Measurements from ENCODE around the gene ACSS3. TPM values are rescaled to one million over a fixed set of nuclear protein-coding genes. Genes with fewer than 3 reads are reported as not detected.

The ACSS3 gene
- total and polyA plus RNA-seq, 2 donors (not counting 3 experiments of a cell fraction or from before 2014, with no cell fraction given): 0.12 to 0.86 TPM

DNA sequence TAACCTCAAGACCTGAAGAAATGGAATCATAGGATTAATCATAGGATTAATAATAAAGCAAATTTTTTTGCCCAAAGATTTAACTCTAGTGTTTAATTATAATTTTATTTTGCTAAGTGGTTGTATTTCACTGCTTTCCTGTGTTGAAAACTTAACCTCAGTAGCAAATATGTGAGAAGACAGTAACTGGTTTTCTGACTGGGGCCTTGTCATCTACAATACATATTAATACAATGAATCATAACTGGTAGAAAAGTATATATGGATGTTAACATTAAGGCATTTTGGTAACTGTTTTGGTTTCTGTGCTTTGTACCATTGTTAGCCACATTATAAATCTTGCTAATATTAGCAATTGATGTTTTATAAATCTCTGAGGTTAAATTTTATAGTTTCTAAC lies 92.2 kb downstream of the ACSS3 start:
- Histone ChIP-seq H3K27ac (ENCODE audit: insufficient read depth, low read depth, low read length) (no peak overlapping the region), H3K4me1 (ENCODE audit: control insufficient read depth, extremely low read depth, insufficient read depth, low read length) (peaks cover 8% of the 10 kb centered on the region), H3K4me2 (ENCODE audit: insufficient read depth, low read length) (no peak overlapping the region), H2AFZ (ENCODE audit: low read depth, low read length) (no peak overlapping the region), H3K36me3 (ENCODE audit: control insufficient read depth in 2 of 2, extremely low read depth in 1 of 2, insufficient read depth in 2 of 2, low read length in 2 of 2) (no peaks in the 10 kb centered on the region), H3K79me2 (ENCODE audit: control insufficient read depth, insufficient read depth, low read length) (no peaks in the 10 kb centered on the region), H3K9ac (replicated peaks; ENCODE audit: extremely low read depth, insufficient read depth, low read length) (no peak overlapping the region), H4K20me1 (replicated peaks; ENCODE audit: control insufficient read depth, extremely low read depth, insufficient read depth, low read length) (no peaks in the 10 kb centered on the region), H3K27me3 (ENCODE audit: control insufficient read depth in 2 of 2, insufficient read depth in 2 of 2, low read length in 2 of 2) (no peaks in the 10 kb centered on the region), H3K9me1 (replicated peaks; ENCODE audit: control insufficient read depth, extremely low read depth, insufficient read depth, low read length) (no peaks in the 10 kb centered on the region), H3K4me3 (replicated peaks in 1 of 3; ENCODE audit: insufficient read depth in 1 of 3, low read depth in 1 of 3, low read length in 3 of 3) (no peak overlapping the region), H3K9me3 (replicated peaks; ENCODE audit: control insufficient read depth, insufficient read depth, low read length) (no peaks in the 10 kb centered on the region)
- ChIA-PET POLR2A (no interaction called here), CTCF (no interaction called here)
- dilution Hi-C loops (cut with MboI; ENCODE audit: extremely low pct_ligation_motif_present, low sequenced_read_pairs): no loop called here
- no TSS peak for BruUV-seq (replicated peaks)
- intact Hi-C loops (cut with micrococcal nuclease): no loop called here
- FAIRE-seq: no peak
- DNase-seq (ENCODE audit: low read depth, low spot score): no peak
- TF ChIP-seq POLR2AphosphoS5 (IDR thresholded peaks at IDR 0.05; ENCODE audit: insufficient read depth, low read depth, low read length): no peak
- no peak for TF ChIP-seq POLR2A (IDR thresholded peaks at IDR 0.05; ENCODE audit: low read depth, low read length)
- TF ChIP-seq GATA2 (IDR thresholded peaks at IDR 0.05; ENCODE audit: insufficient read depth, insufficient read length, low read depth, low read length): no peak
- TF ChIP-seq, protein P1, sequence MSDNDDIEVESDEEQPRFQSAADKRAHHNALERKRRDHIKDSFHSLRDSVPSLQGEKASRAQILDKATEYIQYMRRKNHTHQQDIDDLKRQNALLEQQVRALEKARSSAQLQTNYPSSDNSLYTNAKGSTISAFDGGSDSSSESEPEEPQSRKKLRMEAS (IDR thresholded peaks at IDR 0.05; ENCODE audit: insufficient read depth, insufficient read length): no peak
- TF ChIP-seq CTCF (IDR thresholded peaks at IDR 0.05; ENCODE audit: extremely low read depth in 1 of 2, insufficient read depth in 1 of 2, low read depth in 1 of 2, low read length in 2 of 2): no peak

DNA sequence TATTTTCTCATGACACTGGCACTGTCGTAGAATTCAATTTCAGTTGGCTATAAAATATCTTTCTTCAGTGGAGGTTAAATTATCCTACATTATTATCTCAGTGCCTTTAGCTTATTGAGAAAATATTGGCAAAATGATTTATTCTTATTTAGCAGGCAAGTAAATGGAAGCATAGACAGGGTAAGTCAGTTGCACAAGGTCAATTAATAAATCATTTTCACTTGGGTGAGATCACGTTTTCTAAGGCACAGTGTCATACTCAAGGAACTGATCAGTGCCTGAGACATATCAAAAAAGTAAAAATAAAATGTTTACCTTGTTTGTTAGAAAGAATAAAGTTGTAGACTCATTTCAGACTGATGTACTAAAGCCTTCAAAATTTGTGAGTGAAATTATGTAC lies 95.0 kb downstream of the ACSS3 start:
- Histone ChIP-seq H3K4me2 (ENCODE audit: insufficient read depth, low read length) (no peak overlapping the region), H4K20me1 (replicated peaks; ENCODE audit: control insufficient read depth, extremely low read depth, insufficient read depth, low read length) (no peaks in the 10 kb centered on the region), H2AFZ (ENCODE audit: low read depth, low read length) (no peak overlapping the region), H3K4me1 (ENCODE audit: control insufficient read depth, extremely low read depth, insufficient read depth, low read length) (peaks cover 3% of the 10 kb centered on the region), H3K27ac (ENCODE audit: insufficient read depth, low read depth, low read length) (no peak overlapping the region), H3K9ac (replicated peaks; ENCODE audit: extremely low read depth, insufficient read depth, low read length) (no peak overlapping the region), H3K9me1 (replicated peaks; ENCODE audit: control insufficient read depth, extremely low read depth, insufficient read depth, low read length) (no peaks in the 10 kb centered on the region), H3K4me3 (replicated peaks in 1 of 3; ENCODE audit: insufficient read depth in 1 of 3, low read depth in 1 of 3, low read length in 3 of 3) (no peak overlapping the region), H3K9me3 (replicated peaks; ENCODE audit: control insufficient read depth, insufficient read depth, low read length) (no peaks in the 10 kb centered on the region), H3K79me2 (ENCODE audit: control insufficient read depth, insufficient read depth, low read length) (no peaks in the 10 kb centered on the region), H3K36me3 (ENCODE audit: control insufficient read depth in 2 of 2, extremely low read depth in 1 of 2, insufficient read depth in 2 of 2, low read length in 2 of 2) (no peaks in the 10 kb centered on the region), H3K27me3 (ENCODE audit: control insufficient read depth in 2 of 2, insufficient read depth in 2 of 2, low read length in 2 of 2) (no peaks in the 10 kb centered on the region)
- ChIA-PET CTCF (interaction anchor here (1.5 kb wide), 1 partner anchor 19 kb away, joined by 3 read pairs; no protein-coding TSS in a partner anchor), POLR2A (no interaction called here)
- FAIRE-seq (no peak), DNase-seq (ENCODE audit: low read depth, low spot score) (no peak)
- no TSS peak for BruUV-seq (replicated peaks)
- dilution Hi-C loops (cut with MboI; ENCODE audit: extremely low pct_ligation_motif_present, low sequenced_read_pairs) (no loop called here), intact Hi-C loops (cut with micrococcal nuclease) (no loop called here)
- no peak for TF ChIP-seq JUN (IDR thresholded peaks at IDR 0.05; ENCODE audit: borderline replicate concordance, insufficient read depth, insufficient read length, low read depth)
- TF ChIP-seq EZH2 (IDR thresholded peaks at IDR 0.05; ENCODE audit: borderline replicate concordance, low read depth, low read length, severe bottlenecking): no peak
- TF ChIP-seq, protein P1 (IDR thresholded peaks at IDR 0.05; ENCODE audit: insufficient read depth, insufficient read length): no peak
- TF ChIP-seq MYC (IDR thresholded peaks at IDR 0.05; ENCODE audit: low read depth, low read length): no peak
- no peak for TF ChIP-seq GATA2 (IDR thresholded peaks at IDR 0.05; ENCODE audit: insufficient read depth, insufficient read length, low read depth, low read length)
- TF ChIP-seq CTCF (IDR thresholded peaks at IDR 0.05; ENCODE audit: extremely low read depth in 1 of 2, insufficient read depth in 1 of 2, low read depth in 1 of 2, low read length in 2 of 2): no peak
- TF ChIP-seq POLR2A (IDR thresholded peaks at IDR 0.05; ENCODE audit: low read depth, low read length): no peak

All from endothelial cell of umbilical vein (primary cell).